ENCODE measurements around the gene ADAMTS7. TPM values are rescaled to one million over a fixed set of nuclear protein-coding genes. Genes with fewer than 3 reads are reported as not detected.
"Not testable (repeated sequence)": the region's sequence is repeated elsewhere in the genome, so short reads cannot be mapped to it uniquely, and the experiment has no call there.

The ADAMTS7 gene
- total and polyA plus RNA-seq, 2 of the 4 experiments (the other 2 are of a cell fraction): 1.4 to 12.6 TPM

GRCh38 chr15:78754637-78755280, 56.5 kb downstream of the ADAMTS7 start:
- H2BK15ac ChIP-seq (ENCODE audit: low read depth, low read length); dilution Hi-C loops (cut with HindIII; ENCODE audit: low sequenced_read_pairs, unreplicated experiment); H2AFZ ChIP-seq (replicated peaks; ENCODE audit: low read length, poor library complexity); H2BK120ac ChIP-seq (ENCODE audit: low read depth, low read length); H2AK5ac ChIP-seq (ENCODE audit: low read depth, low read length); H3K56ac ChIP-seq (ENCODE audit: extremely low read depth, insufficient read depth, low read length); CTCF ChIA-PET; H3K4me2 ChIP-seq (ENCODE audit: low read depth, low read length); H2AK9ac ChIP-seq (replicated peaks; ENCODE audit: low read depth, low read length, poor library complexity); H4K91ac ChIP-seq (ENCODE audit: insufficient read depth, low read depth, low read length); H4K5ac ChIP-seq (ENCODE audit: low read depth, low read length); H4K8ac ChIP-seq (ENCODE audit: low read depth in 2 of 2, low read length in 2 of 2); H3K23ac ChIP-seq (ENCODE audit: low read depth, low read length); H3K36me3 ChIP-seq (ENCODE audit: control insufficient read depth, insufficient read depth, low read length); H3K18ac ChIP-seq (ENCODE audit: low read depth, low read length); H3K27ac ChIP-seq (ENCODE audit: insufficient read depth, low read length); H3K14ac ChIP-seq (replicated peaks; ENCODE audit: low read depth, low read length); POLR2A ChIA-PET (ENCODE audit: unreplicated experiment); H3K4me3 ChIP-seq (ENCODE audit: insufficient read depth, low read depth, low read length); H3K9me1 ChIP-seq (ENCODE audit: insufficient read depth, low read length); H2BK5ac ChIP-seq (ENCODE audit: low read depth, low read length, poor library complexity, severe bottlenecking); H2BK20ac ChIP-seq (ENCODE audit: low read depth, low read length); H4K20me1 ChIP-seq (ENCODE audit: insufficient read depth, low read length); H3K9me3 ChIP-seq (ENCODE audit: control insufficient read depth, insufficient read depth, low read length); in situ Hi-C loops (cut with MboI; ENCODE audit: low sequenced_read_pairs); DNase-seq; H3K27me3 ChIP-seq (ENCODE audit: control insufficient read depth, insufficient read depth, low read length); BruUV-seq (replicated peaks); H3K79me1 ChIP-seq (ENCODE audit: low read depth in 1 of 2, low read length in 2 of 2); ATAC-seq (ENCODE audit: low read depth); H3K9ac ChIP-seq (ENCODE audit: low read depth, low read length); H3K4ac ChIP-seq (ENCODE audit: low read depth, low read length): not testable (repeated sequence)
- peaks cover 13% of the 10 kb centered on the region for H3K4me1 ChIP-seq (ENCODE audit: control insufficient read depth, insufficient read depth, low read length)
- no CpG with 5 or more reads among the region's 14 CpGs for WGBS, 2 experiments (ENCODE audit: extremely low coverage in 2 of 2, insufficient read length in 1 of 2)
- intact Hi-C loops (cut with micrococcal nuclease): loop anchor here (5.0 kb wide), 1 partner anchor 118 kb away; the partner anchor contains the start of gene MORF4L1

GRCh38 chr15:78753751-78754535, 57.3 kb downstream of the ADAMTS7 start:
- H3K4ac ChIP-seq (ENCODE audit: low read depth, low read length); DNase-seq; dilution Hi-C loops (cut with HindIII; ENCODE audit: low sequenced_read_pairs, unreplicated experiment); POLR2A ChIA-PET (ENCODE audit: unreplicated experiment); H3K23ac ChIP-seq (ENCODE audit: low read depth, low read length); H4K8ac ChIP-seq (ENCODE audit: low read depth in 2 of 2, low read length in 2 of 2); H2BK15ac ChIP-seq (ENCODE audit: low read depth, low read length); H3K9ac ChIP-seq (ENCODE audit: low read depth, low read length); ATAC-seq (ENCODE audit: low read depth); H4K91ac ChIP-seq (ENCODE audit: insufficient read depth, low read depth, low read length); H4K20me1 ChIP-seq (ENCODE audit: insufficient read depth, low read length); BruUV-seq (replicated peaks); H2BK20ac ChIP-seq (ENCODE audit: low read depth, low read length); H3K18ac ChIP-seq (ENCODE audit: low read depth, low read length); H3K4me3 ChIP-seq (ENCODE audit: insufficient read depth, low read depth, low read length); H3K79me1 ChIP-seq (ENCODE audit: low read depth in 1 of 2, low read length in 2 of 2); H2AK5ac ChIP-seq (ENCODE audit: low read depth, low read length); H3K27me3 ChIP-seq (ENCODE audit: control insufficient read depth, insufficient read depth, low read length); H3K56ac ChIP-seq (ENCODE audit: extremely low read depth, insufficient read depth, low read length); H2BK120ac ChIP-seq (ENCODE audit: low read depth, low read length); H2AFZ ChIP-seq (replicated peaks; ENCODE audit: low read length, poor library complexity); H3K36me3 ChIP-seq (ENCODE audit: control insufficient read depth, insufficient read depth, low read length); H2BK5ac ChIP-seq (ENCODE audit: low read depth, low read length, poor library complexity, severe bottlenecking); in situ Hi-C loops (cut with MboI; ENCODE audit: low sequenced_read_pairs); H3K9me3 ChIP-seq (ENCODE audit: control insufficient read depth, insufficient read depth, low read length); H3K9me1 ChIP-seq (ENCODE audit: insufficient read depth, low read length); H2AK9ac ChIP-seq (replicated peaks; ENCODE audit: low read depth, low read length, poor library complexity); H4K5ac ChIP-seq (ENCODE audit: low read depth, low read length); H3K4me2 ChIP-seq (ENCODE audit: low read depth, low read length); H3K14ac ChIP-seq (replicated peaks; ENCODE audit: low read depth, low read length); H3K27ac ChIP-seq (ENCODE audit: insufficient read depth, low read length): not testable (repeated sequence)
- intact Hi-C loops (cut with micrococcal nuclease): loop anchor here (5.0 kb wide), 1 partner anchor 118 kb away; the partner anchor contains the start of gene MORF4L1
- 100% methylated on average over 2 of the region's 10 CpGs; no CpG with 5 or more reads in 1 of the 2 experiments for WGBS, 2 experiments (ENCODE audit: extremely low coverage in 2 of 2, insufficient read length in 1 of 2)
- CTCF ChIA-PET: interaction anchor here (0.6 kb wide), 1 partner anchor 224 kb away, joined by 3 read pairs; no protein-coding TSS in a partner anchor
- peaks cover 11% of the 10 kb centered on the region for H3K4me1 ChIP-seq (ENCODE audit: control insufficient read depth, insufficient read depth, low read length)

Measured in IMR-90 (cell line).